Suprapubic skin (tissue), 3 donors: ENCODE data around the gene ICA1.

Experiments used
- POLR2AphosphoS5 ChIP-seq, 3 donors: sonication (generic); formaldehyde crosslinking; IDR thresholded peaks; one replicate each; pipeline ENCODE4 v1.6.1; 2017; ENCODE audit warnings: antibody characterized with exemption in 3 of 3
- TF ChIP-seq, protein P1 (sequence below), 2 donors: fragments of 200-600 bp in 1 of 2; fragments of 450-650 bp in 1 of 2; sonication (generic) in 1 of 2; IDR thresholded peaks; one replicate each; pipeline ENCODE4 v1.5.1; 2016 to 2019; ENCODE audit warnings: antibody characterized with exemption in 2 of 2, mild to moderate bottlenecking in 1 of 2, moderate library complexity in 1 of 2

DNA sequence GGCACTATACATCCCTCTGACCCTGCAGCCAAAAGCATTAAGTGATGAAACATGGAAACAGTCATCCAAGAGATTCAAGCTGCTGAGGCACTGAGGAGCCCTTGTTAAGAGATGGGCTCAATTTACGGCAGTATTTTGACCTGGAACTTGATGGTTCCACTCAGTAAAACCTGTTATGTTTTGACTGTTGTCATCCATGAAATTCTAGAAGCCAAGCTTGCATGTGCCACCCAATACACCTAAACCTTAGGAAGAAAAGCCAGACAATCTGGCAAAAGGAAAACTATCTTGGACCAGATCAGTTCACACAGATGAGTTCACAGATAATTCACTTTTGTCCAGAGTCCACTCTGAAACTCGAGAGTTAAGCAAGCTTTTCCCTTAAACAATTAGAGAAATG, 53.2 kb downstream of the ICA1 start:
- TF ChIP-seq POLR2AphosphoS5 (IDR thresholded peaks at IDR 0.05), result no peak
- TF ChIP-seq, protein P1, sequence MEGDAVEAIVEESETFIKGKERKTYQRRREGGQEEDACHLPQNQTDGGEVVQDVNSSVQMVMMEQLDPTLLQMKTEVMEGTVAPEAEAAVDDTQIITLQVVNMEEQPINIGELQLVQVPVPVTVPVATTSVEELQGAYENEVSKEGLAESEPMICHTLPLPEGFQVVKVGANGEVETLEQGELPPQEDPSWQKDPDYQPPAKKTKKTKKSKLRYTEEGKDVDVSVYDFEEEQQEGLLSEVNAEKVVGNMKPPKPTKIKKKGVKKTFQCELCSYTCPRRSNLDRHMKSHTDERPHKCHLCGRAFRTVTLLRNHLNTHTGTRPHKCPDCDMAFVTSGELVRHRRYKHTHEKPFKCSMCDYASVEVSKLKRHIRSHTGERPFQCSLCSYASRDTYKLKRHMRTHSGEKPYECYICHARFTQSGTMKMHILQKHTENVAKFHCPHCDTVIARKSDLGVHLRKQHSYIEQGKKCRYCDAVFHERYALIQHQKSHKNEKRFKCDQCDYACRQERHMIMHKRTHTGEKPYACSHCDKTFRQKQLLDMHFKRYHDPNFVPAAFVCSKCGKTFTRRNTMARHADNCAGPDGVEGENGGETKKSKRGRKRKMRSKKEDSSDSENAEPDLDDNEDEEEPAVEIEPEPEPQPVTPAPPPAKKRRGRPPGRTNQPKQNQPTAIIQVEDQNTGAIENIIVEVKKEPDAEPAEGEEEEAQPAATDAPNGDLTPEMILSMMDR (IDR thresholded peaks at IDR 0.05), result no peak
